GM12872 (cell line): ENCODE data around the gene IRAK2.

Source experiments
- CTCF ChIP-seq: IDR thresholded peaks from 3 replicates; pipeline ENCODE4 v1.5.1; 2011; ENCODE audit warnings: low read depth, mild to moderate bottlenecking, low read length, moderate library complexity; ENCODE audit not compliant: insufficient read depth

IRAK2 gene

GRCh38 chr3:10136426-10137005 is 28.2 kb upstream of the IRAK2 start:
- no peak for TF ChIP-seq CTCF

GRCh38 chr3:10137178-10137577 is 27.5 kb upstream of the IRAK2 start:
- TF ChIP-seq CTCF = no peak

- no peak for TF ChIP-seq CTCF
These were observed 23.6 kb upstream of the IRAK2 start for GRCh38 chr3:10140996-10141546.

- TF ChIP-seq CTCF = no peak
These were observed 21.8 kb upstream of the IRAK2 start for GRCh38 chr3:10142707-10143560.

- no peak for TF ChIP-seq CTCF
These were observed 19.0 kb upstream of the IRAK2 start for GRCh38 chr3:10145685-10146084.

GRCh38 chr3:10149226-10149625 is 15.5 kb upstream of the IRAK2 start:
- no peak for TF ChIP-seq CTCF

- TF ChIP-seq CTCF = no peak
These were observed 13.7 kb upstream of the IRAK2 start for GRCh38 chr3:10150987-10151386.
